ENCODE measurements around the gene IGSF23. TPM values are rescaled to one million over a fixed set of nuclear protein-coding genes. Genes with fewer than 3 reads are reported as not detected.
"Not testable (repeated sequence)": the region's sequence is repeated elsewhere in the genome, so short reads cannot be mapped to it uniquely, and the experiment has no call there.

The IGSF23 gene
- total RNA-seq, 1 donor from 2014 or later: not detected

- H3K27me3 Mint-ChIP-seq (ENCODE audit: unreplicated experiment): no peaks in the 10 kb centered on the region
- peaks cover 16% of the 10 kb centered on the region for H3K36me3 Mint-ChIP-seq (ENCODE audit: unreplicated experiment)
- H3K9me3 Mint-ChIP-seq (ENCODE audit: unreplicated experiment): no peaks in the 10 kb centered on the region
- no peaks in the 10 kb centered on the region for H3K4me1 Mint-ChIP-seq (ENCODE audit: unreplicated experiment)
- H3K27ac Mint-ChIP-seq (ENCODE audit: unreplicated experiment): no peak overlapping the region
- TF ChIP-seq, protein P1, sequence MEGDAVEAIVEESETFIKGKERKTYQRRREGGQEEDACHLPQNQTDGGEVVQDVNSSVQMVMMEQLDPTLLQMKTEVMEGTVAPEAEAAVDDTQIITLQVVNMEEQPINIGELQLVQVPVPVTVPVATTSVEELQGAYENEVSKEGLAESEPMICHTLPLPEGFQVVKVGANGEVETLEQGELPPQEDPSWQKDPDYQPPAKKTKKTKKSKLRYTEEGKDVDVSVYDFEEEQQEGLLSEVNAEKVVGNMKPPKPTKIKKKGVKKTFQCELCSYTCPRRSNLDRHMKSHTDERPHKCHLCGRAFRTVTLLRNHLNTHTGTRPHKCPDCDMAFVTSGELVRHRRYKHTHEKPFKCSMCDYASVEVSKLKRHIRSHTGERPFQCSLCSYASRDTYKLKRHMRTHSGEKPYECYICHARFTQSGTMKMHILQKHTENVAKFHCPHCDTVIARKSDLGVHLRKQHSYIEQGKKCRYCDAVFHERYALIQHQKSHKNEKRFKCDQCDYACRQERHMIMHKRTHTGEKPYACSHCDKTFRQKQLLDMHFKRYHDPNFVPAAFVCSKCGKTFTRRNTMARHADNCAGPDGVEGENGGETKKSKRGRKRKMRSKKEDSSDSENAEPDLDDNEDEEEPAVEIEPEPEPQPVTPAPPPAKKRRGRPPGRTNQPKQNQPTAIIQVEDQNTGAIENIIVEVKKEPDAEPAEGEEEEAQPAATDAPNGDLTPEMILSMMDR (IDR thresholded peaks at IDR 0.05): no peak
- no peak overlapping the region for H3K4me3 Mint-ChIP-seq (ENCODE audit: unreplicated experiment)
- DNase-seq (ENCODE audit: extremely low spot score, unreplicated experiment): no peak
Measured at GRCh38 chr19:44662691-44663385, 49.5 kb downstream of the IGSF23 start.

DNA sequence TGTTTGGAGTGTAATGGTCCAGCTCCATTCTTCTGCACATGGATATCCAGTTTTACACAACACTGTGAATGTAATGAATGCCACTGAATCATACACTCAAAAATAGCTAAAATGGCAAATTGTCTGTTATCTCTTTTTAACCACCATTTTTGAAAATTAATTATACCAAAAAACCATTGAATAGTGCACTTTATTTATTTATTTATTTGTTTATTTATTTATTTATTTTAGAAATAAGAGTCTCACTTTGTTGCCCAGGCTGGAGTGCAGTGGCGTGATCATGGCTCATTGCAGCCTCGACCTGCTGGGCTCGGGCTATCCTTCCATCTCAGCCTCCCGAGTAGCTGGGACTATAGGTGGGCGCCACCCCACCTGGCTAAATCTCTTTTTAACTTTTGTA, 50.6 kb downstream of the IGSF23 start:
- no peak overlapping the region for H3K27ac Mint-ChIP-seq (ENCODE audit: unreplicated experiment)
- no peaks in the 10 kb centered on the region for H3K4me1 Mint-ChIP-seq (ENCODE audit: unreplicated experiment)
- H3K27me3 Mint-ChIP-seq (ENCODE audit: unreplicated experiment): no peaks in the 10 kb centered on the region
- DNase-seq (ENCODE audit: extremely low spot score, unreplicated experiment): no peak
- TF ChIP-seq, protein P1 (IDR thresholded peaks at IDR 0.05): no peak
- H3K9me3 Mint-ChIP-seq (ENCODE audit: unreplicated experiment): no peaks in the 10 kb centered on the region
- H3K36me3 Mint-ChIP-seq (ENCODE audit: unreplicated experiment): peaks cover 10% of the 10 kb centered on the region
- no peak overlapping the region for H3K4me3 Mint-ChIP-seq (ENCODE audit: unreplicated experiment)

- peaks cover 10% of the 10 kb centered on the region for H3K36me3 Mint-ChIP-seq (ENCODE audit: unreplicated experiment)
- no peak overlapping the region for H3K27ac Mint-ChIP-seq (ENCODE audit: unreplicated experiment)
- DNase-seq (ENCODE audit: extremely low spot score, unreplicated experiment): no peak
- H3K4me3 Mint-ChIP-seq (ENCODE audit: unreplicated experiment): no peak overlapping the region
- H3K9me3 Mint-ChIP-seq (ENCODE audit: unreplicated experiment): no peaks in the 10 kb centered on the region
- H3K27me3 Mint-ChIP-seq (ENCODE audit: unreplicated experiment): no peaks in the 10 kb centered on the region
- H3K4me1 Mint-ChIP-seq (ENCODE audit: unreplicated experiment): no peaks in the 10 kb centered on the region
- TF ChIP-seq, protein P1 (IDR thresholded peaks at IDR 0.05): no peak
Measured at GRCh38 chr19:44664976-44665375, 51.6 kb downstream of the IGSF23 start.

GRCh38 chr19:44666852-44667556, 53.6 kb downstream of the IGSF23 start:
- Mint-ChIP-seq H3K4me3 (ENCODE audit: unreplicated experiment) (no peak overlapping the region), H3K27me3 (ENCODE audit: unreplicated experiment) (no peaks in the 10 kb centered on the region), H3K4me1 (ENCODE audit: unreplicated experiment) (no peaks in the 10 kb centered on the region), H3K36me3 (ENCODE audit: unreplicated experiment) (peaks cover 5% of the 10 kb centered on the region), H3K27ac (ENCODE audit: unreplicated experiment) (no peak overlapping the region), H3K9me3 (ENCODE audit: unreplicated experiment) (no peaks in the 10 kb centered on the region)
- DNase-seq (ENCODE audit: extremely low spot score, unreplicated experiment): no peak
- TF ChIP-seq, protein P1 (IDR thresholded peaks at IDR 0.05): no peak

GRCh38 chr19:44668985-44669764, 55.8 kb downstream of the IGSF23 start:
- TF ChIP-seq, protein P1 (IDR thresholded peaks at IDR 0.05): no peak
- Mint-ChIP-seq H3K9me3 (ENCODE audit: unreplicated experiment) (no peaks in the 10 kb centered on the region), H3K4me3 (ENCODE audit: unreplicated experiment) (no peak overlapping the region), H3K36me3 (ENCODE audit: unreplicated experiment) (no peaks in the 10 kb centered on the region), H3K27me3 (ENCODE audit: unreplicated experiment) (no peaks in the 10 kb centered on the region), H3K4me1 (ENCODE audit: unreplicated experiment) (no peaks in the 10 kb centered on the region), H3K27ac (ENCODE audit: unreplicated experiment) (no peak overlapping the region)
- DNase-seq (ENCODE audit: extremely low spot score, unreplicated experiment): no peak

GRCh38 chr19:44670027-44670426, 56.7 kb downstream of the IGSF23 start:
- not testable (repeated sequence) for H3K27ac Mint-ChIP-seq (ENCODE audit: unreplicated experiment); H3K4me1 Mint-ChIP-seq (ENCODE audit: unreplicated experiment)

More at GRCh38 chr19:44670027-44670426, 56.7 kb downstream of the IGSF23 start:
- not testable (repeated sequence) for H3K9me3 Mint-ChIP-seq (ENCODE audit: unreplicated experiment); H3K27me3 Mint-ChIP-seq (ENCODE audit: unreplicated experiment); H3K4me3 Mint-ChIP-seq (ENCODE audit: unreplicated experiment); DNase-seq (ENCODE audit: extremely low spot score, unreplicated experiment); H3K36me3 Mint-ChIP-seq (ENCODE audit: unreplicated experiment)

Measured in osteocyte (in vitro differentiated cells).